HepG2 (cell line): ENCODE measurements around the gene MAN1B1. TPM values are rescaled to one million over a fixed set of nuclear protein-coding genes. Genes with fewer than 3 reads are reported as not detected.

Experiments used
- CBX2 ChIP-seq, 2 experiments: fragments of 200-600 bp in 1 of 2; sonication (generic); formaldehyde crosslinking in 1 of 2; IDR thresholded peaks; 2 replicates each; pipeline versions ENCODE4 v1.7.0 to v1.8.1; 2018 to 2022; ENCODE audit warnings: low read depth in 2 of 2, low read length in 1 of 2, mild to moderate bottlenecking in 1 of 2, missing genetic modification reagents in 1 of 2
- FOSL1 ChIP-seq: sonication (generic); formaldehyde crosslinking; IDR thresholded peaks from 2 replicates; pipeline ENCODE4 v1.9.0; 2021; ENCODE audit warnings: missing genetic modification reagents, borderline replicate concordance
- ISX ChIP-seq: sonication (generic); formaldehyde crosslinking; conservative IDR thresholded peaks from 2 replicates; pipeline ENCODE4 v1.5.0; 2020; ENCODE audit warnings: missing genetic modification reagents
- KDM2A ChIP-seq: sonication (generic); formaldehyde crosslinking; IDR thresholded peaks from 2 replicates; pipeline ENCODE4 v1.4.0; 2020; ENCODE audit warnings: low read depth, missing genetic modification reagents, borderline replicate concordance
- NFKB2 ChIP-seq: sonication (generic); formaldehyde crosslinking; IDR thresholded peaks from 2 replicates; pipeline ENCODE4 v1.4.0; 2020; ENCODE audit warnings: missing genetic modification reagents, borderline replicate concordance
- RAD21 ChIP-seq: fragments of 450-650 bp; formaldehyde crosslinking; IDR thresholded peaks from 2 replicates; pipeline ENCODE4 v1.5.0; 2020; ENCODE audit warnings: mild to moderate bottlenecking
- SAP130 ChIP-seq: IDR thresholded peaks from 2 replicates; pipeline ENCODE4 v1.6.1; 2016; ENCODE audit warnings: low read depth
- SMAD1 ChIP-seq: sonication (generic); formaldehyde crosslinking; IDR thresholded peaks from 2 replicates; pipeline ENCODE4 v1.4.0; 2020; ENCODE audit warnings: missing genetic modification reagents, low read depth, mild to moderate bottlenecking, borderline replicate concordance
- SP5 ChIP-seq: IDR thresholded peaks from 2 replicates; pipeline ENCODE4 v1.6.1; 2016; ENCODE audit warnings: low read depth, borderline replicate concordance
- TMF1 ChIP-seq: sonication (generic); formaldehyde crosslinking; IDR thresholded peaks from 2 replicates; pipeline ENCODE4 v1.8.1; 2022; ENCODE audit warnings: low read depth, missing genetic modification reagents
- ZFP36 ChIP-seq: fragments of 150-350 bp; IDR thresholded peaks from 2 replicates; pipeline ENCODE4 v1.6.1; 2018; ENCODE audit warnings: borderline replicate concordance, low read length, low read depth; ENCODE audit not compliant: partially characterized antibody
- ZNF501 ChIP-seq: sonication (generic); formaldehyde crosslinking; IDR thresholded peaks from 2 replicates; pipeline ENCODE4 v1.5.1; 2020; ENCODE audit warnings: mild to moderate bottlenecking, moderate library complexity, missing genetic modification reagents
- ZNF720 ChIP-seq: sonication (generic); formaldehyde crosslinking; IDR thresholded peaks from 2 replicates; pipeline ENCODE4 v1.4.0; 2020; ENCODE audit warnings: missing genetic modification reagents
- ZNF883 ChIP-seq: sonication (generic); formaldehyde crosslinking; IDR thresholded peaks from 2 replicates; pipeline ENCODE4 v1.5.1; 2020; ENCODE audit warnings: mild to moderate bottlenecking, missing genetic modification reagents; ENCODE audit errors: not compliant biosample characterization
- polyA plus RNA-seq, 8 experiments: library from polyadenylated mRNA; depleted of rRNA in 3 of 8; stranded (reverse) in 7 of 8; unstranded in 1 of 8; fragments of >200 nt; fragmentation: Illumina TruSeq in 4 of 8; extraction: Trizol in 4 of 8; gene quantifications; 2 replicates each; pipeline versions ENCODE4 v1.2.1 to v1.2.3, GENCODE V29; 2011 to 2016; ENCODE audit warnings: low read depth in 4 of 8, missing spikeins in 1 of 8, mixed read lengths in 1 of 8; ENCODE audit not compliant: insufficient read depth in 1 of 8
- total RNA-seq, 5 experiments: library from RNA; depleted of rRNA; stranded (reverse); fragments of >200 nt; fragmentation: Illumina TruSeq; extraction: Trizol; gene quantifications; 2 replicates each; pipeline ENCODE4 v1.2.3, GENCODE V29; 2016; ENCODE audit warnings: low read depth in 1 of 5
- TF ChIP-seq, protein P1 (sequence below): sonication (generic); formaldehyde crosslinking; IDR thresholded peaks from 2 replicates; pipeline ENCODE4 v1.4.0; 2020; ENCODE audit warnings: missing genetic modification reagents, mild to moderate bottlenecking, borderline replicate concordance
- TF ChIP-seq, protein P2 (sequence below): sonication (generic); formaldehyde crosslinking; IDR thresholded peaks from 2 replicates; pipeline ENCODE4 v1.4.0; 2020; ENCODE audit warnings: missing genetic modification reagents
- TF ChIP-seq, protein P3 (sequence below): sonication (generic); formaldehyde crosslinking; IDR thresholded peaks from 2 replicates; pipeline ENCODE4 v1.5.0; 2020; ENCODE audit warnings: missing genetic modification reagents
- TF ChIP-seq, protein P4 (sequence below): sonication (generic); formaldehyde crosslinking; IDR thresholded peaks from 2 replicates; pipeline ENCODE4 v1.4.0; 2020; ENCODE audit warnings: mild to moderate bottlenecking, missing genetic modification reagents
- TF ChIP-seq, protein P5 (sequence below): sonication (generic); formaldehyde crosslinking; IDR thresholded peaks from 2 replicates; pipeline ENCODE4 v1.8.0; 2022; ENCODE audit warnings: mild to moderate bottlenecking, missing genetic modification reagents

Gene MAN1B1
- total and polyA plus RNA-seq, 2 of the 13 experiments (the other 11 are each of a cell fraction or from before 2014, with no cell fraction given): 48.9 to 59.5 TPM

DNA sequence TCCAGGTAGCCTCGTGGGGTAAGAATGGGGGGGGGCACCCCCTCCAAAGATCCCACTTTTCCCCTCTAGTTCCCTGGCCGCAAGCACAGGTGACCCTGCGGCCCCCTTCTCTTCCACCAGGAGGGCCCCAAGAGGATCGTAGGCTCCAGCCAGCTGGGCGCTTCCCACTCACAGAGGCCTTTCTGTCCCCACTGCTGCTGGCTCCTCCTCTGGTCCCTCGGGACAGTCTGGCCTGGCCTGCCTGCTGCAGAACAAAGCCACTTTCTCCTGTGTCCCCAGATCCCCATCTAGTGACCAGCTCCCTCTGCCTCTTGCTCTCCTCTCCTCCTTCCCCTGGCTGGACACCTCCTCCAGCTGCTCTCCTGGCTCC lies 15.9 kb upstream of the MAN1B1 start (continued):
- no peak for TF ChIP-seq FOSL1 (CRISPR knock-in tag)
- TF ChIP-seq RAD21 (CRISPR knock-in tag): peak; percentile 11; the same call in 1 of the 2 replicates
- TF ChIP-seq ZNF720: no peak
- TF ChIP-seq ZFP36: no peak
- TF ChIP-seq SMAD1 (CRISPR knock-in tag): 0 out of 2 replicates have a peak, but pooled peaks have one; percentile 40
- TF ChIP-seq, protein P1, sequence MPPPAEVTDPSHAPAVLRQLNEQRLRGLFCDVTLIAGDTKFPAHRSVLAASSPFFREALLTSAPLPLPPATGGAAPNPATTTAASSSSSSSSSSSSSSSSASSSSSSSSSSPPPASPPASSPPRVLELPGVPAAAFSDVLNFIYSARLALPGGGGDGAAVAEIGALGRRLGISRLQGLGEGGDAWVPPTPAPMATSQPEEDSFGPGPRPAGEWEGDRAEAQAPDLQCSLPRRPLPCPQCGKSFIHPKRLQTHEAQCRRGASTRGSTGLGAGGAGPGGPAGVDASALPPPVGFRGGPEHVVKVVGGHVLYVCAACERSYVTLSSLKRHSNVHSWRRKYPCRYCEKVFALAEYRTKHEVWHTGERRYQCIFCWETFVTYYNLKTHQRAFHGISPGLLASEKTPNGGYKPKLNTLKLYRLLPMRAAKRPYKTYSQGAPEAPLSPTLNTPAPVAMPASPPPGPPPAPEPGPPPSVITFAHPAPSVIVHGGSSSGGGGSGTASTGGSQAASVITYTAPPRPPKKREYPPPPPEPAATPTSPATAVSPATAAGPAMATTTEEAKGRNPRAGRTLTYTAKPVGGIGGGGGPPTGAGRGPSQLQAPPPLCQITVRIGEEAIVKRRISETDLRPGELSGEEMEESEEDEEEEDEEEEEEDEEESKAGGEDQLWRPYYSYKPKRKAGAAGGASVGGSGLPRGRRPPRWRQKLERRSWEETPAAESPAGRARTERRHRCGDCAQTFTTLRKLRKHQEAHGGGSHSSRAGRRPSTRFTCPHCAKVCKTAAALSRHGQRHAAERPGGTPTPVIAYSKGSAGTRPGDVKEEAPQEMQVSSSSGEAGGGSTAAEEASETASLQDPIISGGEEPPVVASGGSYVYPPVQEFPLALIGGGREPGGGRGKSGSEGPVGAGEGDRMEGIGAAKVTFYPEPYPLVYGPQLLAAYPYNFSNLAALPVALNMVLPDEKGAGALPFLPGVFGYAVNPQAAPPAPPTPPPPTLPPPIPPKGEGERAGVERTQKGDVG: peak; percentile 21; the same call in 1 of the 2 replicates
- TF ChIP-seq, protein P2, sequence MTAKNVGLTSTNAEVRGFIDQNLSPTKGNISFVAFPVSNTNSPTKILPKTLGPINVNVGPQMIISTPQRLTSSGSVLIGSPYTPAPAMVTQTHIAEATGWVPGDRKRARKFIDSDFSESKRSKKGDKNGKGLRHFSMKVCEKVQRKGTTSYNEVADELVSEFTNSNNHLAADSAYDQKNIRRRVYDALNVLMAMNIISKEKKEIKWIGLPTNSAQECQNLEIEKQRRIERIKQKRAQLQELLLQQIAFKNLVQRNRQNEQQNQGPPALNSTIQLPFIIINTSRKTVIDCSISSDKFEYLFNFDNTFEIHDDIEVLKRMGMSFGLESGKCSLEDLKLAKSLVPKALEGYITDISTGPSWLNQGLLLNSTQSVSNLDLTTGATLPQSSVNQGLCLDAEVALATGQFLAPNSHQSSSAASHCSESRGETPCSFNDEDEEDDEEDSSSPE (CRISPR knock-in tag): no peak; the same call in 1 of the 2 replicates
- TF ChIP-seq ISX (CRISPR knock-in tag): no peak
- TF ChIP-seq, protein P3, sequence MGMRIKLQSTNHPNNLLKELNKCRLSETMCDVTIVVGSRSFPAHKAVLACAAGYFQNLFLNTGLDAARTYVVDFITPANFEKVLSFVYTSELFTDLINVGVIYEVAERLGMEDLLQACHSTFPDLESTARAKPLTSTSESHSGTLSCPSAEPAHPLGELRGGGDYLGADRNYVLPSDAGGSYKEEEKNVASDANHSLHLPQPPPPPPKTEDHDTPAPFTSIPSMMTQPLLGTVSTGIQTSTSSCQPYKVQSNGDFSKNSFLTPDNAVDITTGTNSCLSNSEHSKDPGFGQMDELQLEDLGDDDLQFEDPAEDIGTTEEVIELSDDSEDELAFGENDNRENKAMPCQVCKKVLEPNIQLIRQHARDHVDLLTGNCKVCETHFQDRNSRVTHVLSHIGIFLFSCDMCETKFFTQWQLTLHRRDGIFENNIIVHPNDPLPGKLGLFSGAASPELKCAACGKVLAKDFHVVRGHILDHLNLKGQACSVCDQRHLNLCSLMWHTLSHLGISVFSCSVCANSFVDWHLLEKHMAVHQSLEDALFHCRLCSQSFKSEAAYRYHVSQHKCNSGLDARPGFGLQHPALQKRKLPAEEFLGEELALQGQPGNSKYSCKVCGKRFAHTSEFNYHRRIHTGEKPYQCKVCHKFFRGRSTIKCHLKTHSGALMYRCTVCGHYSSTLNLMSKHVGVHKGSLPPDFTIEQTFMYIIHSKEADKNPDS (CRISPR knock-in tag): no peak
- TF ChIP-seq KDM2A: 0 out of 2 replicates have a peak, but pooled peaks have one; percentile 5
- peak; percentile 54 for TF ChIP-seq ZNF883 (CRISPR knock-in tag)
- TF ChIP-seq, protein P4, sequence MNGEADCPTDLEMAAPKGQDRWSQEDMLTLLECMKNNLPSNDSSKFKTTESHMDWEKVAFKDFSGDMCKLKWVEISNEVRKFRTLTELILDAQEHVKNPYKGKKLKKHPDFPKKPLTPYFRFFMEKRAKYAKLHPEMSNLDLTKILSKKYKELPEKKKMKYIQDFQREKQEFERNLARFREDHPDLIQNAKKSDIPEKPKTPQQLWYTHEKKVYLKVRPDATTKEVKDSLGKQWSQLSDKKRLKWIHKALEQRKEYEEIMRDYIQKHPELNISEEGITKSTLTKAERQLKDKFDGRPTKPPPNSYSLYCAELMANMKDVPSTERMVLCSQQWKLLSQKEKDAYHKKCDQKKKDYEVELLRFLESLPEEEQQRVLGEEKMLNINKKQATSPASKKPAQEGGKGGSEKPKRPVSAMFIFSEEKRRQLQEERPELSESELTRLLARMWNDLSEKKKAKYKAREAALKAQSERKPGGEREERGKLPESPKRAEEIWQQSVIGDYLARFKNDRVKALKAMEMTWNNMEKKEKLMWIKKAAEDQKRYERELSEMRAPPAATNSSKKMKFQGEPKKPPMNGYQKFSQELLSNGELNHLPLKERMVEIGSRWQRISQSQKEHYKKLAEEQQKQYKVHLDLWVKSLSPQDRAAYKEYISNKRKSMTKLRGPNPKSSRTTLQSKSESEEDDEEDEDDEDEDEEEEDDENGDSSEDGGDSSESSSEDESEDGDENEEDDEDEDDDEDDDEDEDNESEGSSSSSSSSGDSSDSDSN (CRISPR knock-in tag): peak; percentile 51
- TF ChIP-seq, protein P5, sequence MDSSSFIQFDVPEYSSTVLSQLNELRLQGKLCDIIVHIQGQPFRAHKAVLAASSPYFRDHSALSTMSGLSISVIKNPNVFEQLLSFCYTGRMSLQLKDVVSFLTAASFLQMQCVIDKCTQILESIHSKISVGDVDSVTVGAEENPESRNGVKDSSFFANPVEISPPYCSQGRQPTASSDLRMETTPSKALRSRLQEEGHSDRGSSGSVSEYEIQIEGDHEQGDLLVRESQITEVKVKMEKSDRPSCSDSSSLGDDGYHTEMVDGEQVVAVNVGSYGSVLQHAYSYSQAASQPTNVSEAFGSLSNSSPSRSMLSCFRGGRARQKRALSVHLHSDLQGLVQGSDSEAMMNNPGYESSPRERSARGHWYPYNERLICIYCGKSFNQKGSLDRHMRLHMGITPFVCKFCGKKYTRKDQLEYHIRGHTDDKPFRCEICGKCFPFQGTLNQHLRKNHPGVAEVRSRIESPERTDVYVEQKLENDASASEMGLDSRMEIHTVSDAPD (CRISPR knock-in tag): 0 out of 2 replicates have a peak, but pooled peaks have one; percentile 50
- no peak for TF ChIP-seq TMF1 (CRISPR knock-in tag)
- TF ChIP-seq SP5: 0 out of 2 replicates have a peak, but pooled peaks have one; percentile 4
- no peak for TF ChIP-seq CBX2 (IDR thresholded peaks at IDR 0.05; ENCODE audit: low read depth, low read length)
- no peak for TF ChIP-seq CBX2 (CRISPR knock-in tag; IDR thresholded peaks at IDR 0.05; ENCODE audit: low read depth)
- TF ChIP-seq SAP130 (CRISPR knock-in tag): 0 out of 2 replicates have a peak, but pooled peaks have one; percentile 1
- TF ChIP-seq ZNF501: peak; percentile 52; the same call in 1 of the 2 replicates
- TF ChIP-seq NFKB2: no peak
